Endometrium (tissue), 2 donors: ENCODE data around the gene PLCXD3.

Source experiments
- FAIRE-seq: peaks from 2 replicates; lab custom pipeline; 2012; peaks lifted over from hg19 to GRCh38; lab: Jason Lieb, UNC
- donor health status: control.
- donor health status: control.

Gene PLCXD3

DNA sequence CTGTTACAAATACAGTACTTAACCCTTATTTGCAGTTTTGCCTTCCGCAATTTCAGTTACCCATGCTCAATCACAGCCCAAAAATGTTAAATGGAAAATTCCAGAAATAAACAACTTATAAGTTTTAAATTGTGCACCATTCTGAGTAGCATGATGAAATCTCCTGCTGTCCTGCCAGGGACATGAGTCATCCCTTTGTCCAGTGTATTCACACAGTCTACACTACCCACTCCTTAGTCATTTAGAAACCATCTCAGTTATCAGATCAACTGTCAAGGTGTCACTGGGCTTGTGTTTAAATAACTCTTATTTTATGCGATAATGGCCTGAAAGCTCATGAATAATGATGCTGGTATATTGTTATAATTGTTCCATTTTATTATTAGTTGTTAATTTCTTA lies 95.8 kb downstream of the PLCXD3 start:
- no peak for FAIRE-seq

DNA sequence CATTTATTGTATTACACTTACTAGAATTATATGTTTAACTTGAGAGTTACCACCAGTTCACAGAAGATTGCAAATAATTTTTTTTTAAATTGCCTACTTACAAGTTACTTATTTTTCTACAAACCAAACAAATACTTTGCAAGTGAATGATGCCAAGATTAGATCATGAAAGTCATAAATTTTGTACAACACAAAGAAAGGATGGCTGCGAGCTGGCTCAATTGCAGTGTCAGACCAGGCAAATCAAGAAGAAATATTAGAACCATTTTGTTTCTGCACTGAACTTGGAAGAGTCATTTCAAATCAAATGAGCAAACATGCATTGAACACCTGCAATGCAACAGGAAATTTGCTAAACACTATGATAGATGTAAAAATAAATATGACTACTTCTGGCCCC lies 97.3 kb downstream of the PLCXD3 start:
- no peak for FAIRE-seq

DNA sequence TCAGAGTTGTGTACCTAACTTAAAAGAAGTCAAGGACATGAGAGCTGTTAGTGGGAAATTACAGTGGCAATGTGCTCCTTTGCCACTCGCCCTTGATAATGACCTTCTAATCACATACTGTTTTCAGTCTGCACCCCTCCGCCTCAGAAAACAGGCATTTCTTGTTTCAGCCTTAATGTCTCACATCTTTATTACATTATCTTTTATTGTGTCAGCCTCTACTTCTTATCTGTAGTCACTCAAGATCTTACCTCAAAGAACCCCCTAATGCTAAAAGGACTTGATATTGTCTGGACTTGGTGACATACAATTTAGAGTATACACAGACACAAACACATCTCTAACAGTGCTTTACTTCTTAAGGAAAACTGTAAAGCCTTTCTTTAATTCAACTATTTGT lies 97.9 kb downstream of the PLCXD3 start:
- no peak for FAIRE-seq

DNA sequence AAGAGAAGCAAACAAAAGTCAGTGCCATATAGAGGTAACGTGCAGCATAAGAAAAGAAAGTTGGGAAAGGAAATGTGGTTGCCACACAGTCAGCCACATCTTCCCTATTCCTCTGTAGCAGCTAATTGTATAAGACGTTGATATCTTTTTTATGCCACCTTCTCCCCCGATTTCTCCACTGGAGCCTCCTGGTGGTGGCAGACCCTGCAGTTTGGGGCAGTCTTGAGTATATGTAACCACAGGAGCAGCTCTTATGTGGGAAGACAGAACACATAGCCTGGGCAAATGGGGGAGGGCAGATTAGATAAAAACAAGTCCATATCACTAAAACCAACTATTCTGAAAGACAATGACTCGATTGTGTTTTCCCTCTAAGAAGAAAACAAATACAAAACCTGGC lies 99.7 kb downstream of the PLCXD3 start:
- no peak for FAIRE-seq

DNA sequence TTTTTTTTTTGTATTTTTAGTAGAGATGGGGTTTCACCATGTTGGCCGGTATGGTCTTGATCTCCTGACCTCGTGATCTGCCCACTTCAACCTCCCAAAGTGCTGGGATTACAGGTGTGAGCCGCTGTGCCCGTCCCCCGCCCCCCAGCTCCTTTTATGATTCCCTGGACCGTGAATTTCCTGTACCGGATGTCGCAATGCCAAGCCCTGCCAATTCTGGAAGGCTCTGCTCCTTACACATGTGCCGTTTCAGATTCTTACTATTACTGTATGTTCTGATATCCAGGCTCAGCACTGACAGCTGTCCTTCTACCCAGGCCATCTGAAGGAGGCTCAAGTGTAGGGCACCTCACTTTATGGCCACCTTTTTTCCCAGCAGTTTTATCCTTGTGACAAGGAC lies 100.1 kb downstream of the PLCXD3 start:
- FAIRE-seq = no peak

DNA sequence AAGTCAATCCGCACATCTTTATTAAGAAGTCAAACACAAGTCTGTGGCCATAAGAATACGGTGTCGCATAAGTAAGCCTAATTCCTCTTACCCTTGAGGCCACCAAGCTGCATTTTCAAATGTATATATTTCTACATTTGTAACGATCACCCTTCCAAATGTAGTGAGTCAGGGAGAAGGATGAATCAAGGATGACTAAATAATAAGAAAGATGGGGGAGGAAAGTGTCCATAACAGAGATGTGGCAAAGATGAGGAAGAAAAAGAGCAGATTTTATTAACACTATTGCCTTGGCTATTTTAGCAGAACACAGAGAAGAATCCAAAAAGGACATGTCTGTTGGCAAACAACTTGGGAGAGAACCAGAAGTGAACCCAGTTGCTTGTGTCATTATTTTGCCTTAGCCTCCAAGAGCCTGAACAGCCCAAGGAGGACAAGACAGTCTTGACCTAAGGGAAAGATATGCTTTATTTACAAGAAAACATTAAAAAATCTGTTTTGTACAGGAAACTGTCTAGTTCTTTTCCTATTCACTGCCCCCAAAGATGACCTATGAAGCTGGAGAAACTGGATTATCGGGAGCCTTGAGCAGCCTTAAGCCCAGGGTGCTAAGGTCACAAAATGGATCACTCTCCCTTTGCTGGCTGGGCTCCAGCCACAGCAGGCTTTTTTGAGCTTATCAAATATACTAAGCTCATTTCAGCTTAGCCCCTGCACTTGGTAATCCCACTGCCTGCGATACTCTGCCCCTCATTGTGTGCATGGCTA lies 101.5 kb downstream of the PLCXD3 start:
- no peak for FAIRE-seq

DNA sequence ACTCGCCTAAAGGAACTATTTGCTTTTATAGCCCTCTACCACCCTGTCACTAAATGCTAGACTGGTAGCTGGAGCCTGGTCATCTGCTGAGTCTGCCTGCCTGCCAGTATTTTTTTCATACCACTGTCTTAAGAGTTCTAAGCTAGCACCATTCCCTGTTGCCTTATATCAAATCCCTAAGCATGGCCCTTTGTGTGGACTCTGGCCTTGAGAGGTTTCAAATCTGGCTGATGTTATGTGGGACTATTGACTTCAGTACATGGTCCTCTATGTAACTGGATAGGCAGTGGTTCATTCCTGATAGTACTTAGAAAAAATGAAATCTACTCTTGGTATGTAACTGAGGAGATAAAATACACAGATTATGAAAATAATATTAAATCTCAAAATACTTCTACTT lies 103.5 kb downstream of the PLCXD3 start:
- FAIRE-seq = no peak

DNA sequence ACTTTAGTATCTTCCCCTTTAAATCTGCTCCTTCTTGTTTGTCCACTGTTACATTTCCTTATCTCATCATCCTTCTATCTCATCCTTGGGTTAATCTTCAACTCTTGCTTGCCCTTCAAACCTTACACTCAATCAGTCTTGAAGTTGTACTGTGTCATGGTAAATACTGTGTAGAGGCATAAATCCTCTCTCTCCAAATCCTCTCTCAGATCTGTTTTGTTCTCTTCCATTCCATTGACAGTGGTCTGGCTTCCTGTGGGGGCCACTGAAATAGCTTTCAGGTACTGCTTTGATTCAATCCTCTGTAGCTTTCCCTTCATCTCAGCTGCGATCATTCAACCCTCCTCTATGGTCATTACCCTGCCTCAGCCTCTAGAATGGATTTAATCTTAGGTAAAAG lies 104.0 kb downstream of the PLCXD3 start:
- FAIRE-seq = no peak

DNA sequence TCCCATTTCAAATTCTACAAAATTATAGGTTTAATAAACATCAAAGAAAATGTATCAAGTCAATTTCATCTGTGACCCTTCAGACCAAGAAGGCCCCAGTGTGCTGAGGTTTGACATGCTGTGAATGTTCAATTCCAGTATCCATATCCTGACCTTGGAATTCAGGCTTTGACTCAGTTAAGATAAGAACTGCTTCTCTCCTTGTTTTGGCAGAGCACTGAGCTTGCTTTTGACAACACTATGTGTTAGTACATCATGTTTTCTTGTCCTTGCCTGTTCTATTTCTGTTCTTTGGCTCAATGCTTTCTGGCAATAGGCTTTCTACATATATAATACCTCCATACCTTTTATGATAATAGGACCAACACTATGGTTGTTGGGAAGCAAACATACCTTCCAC lies 105.6 kb downstream of the PLCXD3 start:
- no peak for FAIRE-seq

DNA sequence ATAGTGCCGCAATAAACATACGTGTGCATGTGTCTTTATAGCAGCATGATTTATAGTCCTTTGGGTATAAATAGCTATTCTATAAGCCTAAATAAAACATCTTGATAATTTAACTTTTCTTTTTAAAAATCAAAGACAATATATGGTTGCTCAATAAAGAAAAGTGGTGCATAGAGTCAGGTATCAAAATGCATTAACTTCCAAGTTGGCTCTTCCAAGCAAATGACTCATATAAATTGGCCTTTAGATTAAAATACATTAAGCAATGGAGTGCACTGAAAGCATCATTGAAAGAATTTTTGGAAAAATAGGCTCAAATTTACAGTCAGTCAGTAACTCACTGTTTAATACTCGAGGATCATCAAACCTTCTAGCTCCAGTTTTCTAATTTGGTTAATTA lies 106.6 kb downstream of the PLCXD3 start:
- FAIRE-seq = no peak

DNA sequence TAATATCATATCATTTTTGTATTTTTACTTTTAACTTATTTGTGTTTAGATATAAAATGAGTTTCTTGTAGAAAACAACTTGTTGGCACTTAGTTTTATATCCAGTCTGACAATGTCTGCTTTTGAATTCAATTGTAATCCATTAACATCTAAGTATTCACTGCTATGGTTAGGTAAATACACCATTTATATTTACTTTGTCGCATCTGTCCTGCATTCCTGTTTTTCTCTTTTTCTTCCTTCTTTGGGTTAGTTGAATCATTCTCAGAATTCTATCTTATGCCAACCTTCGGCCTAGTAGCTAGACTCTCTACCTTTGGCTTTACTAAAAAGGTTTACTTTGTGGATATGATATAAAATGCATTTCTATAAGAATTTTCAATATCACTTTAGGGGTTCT lies 107.6 kb downstream of the PLCXD3 start:
- FAIRE-seq = no peak

DNA sequence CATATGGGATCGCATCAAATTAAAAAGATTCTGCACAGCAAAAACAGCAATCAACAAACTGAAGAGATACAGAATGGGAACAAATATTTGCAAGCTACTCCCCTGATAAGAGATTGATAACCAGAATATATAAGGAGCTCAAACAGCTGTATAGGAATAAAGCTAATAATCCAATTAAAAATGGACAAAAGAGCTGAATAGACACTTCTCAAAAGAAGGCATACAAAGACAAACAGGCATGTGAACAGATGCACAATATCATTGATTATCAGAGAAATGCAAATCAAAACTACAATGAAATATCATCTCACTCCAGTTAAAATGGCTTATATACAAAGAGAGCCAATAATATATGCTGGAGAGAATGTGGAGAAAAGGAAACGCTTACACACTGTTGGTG lies 110.6 kb downstream of the PLCXD3 start:
- FAIRE-seq = no peak

DNA sequence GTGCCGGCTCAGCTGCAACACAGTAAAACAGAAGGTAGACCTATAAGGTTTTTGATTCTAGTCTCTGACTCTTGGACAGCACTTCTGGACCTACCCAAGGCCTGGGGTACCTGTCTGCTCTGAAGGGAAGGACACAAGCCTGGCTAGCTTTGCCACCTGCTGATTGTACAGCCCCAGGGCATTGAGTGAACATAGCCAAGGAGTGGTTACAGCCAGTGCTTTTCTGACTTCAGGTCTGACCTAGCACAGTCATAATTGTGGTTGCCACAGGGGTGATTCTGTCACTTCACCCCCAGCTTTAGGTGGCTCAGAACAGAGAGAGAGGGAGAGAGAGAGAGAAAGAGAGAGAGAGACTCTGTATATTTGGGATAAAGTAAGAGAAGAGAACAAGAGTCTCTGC lies 118.4 kb downstream of the PLCXD3 start:
- no peak for FAIRE-seq

DNA sequence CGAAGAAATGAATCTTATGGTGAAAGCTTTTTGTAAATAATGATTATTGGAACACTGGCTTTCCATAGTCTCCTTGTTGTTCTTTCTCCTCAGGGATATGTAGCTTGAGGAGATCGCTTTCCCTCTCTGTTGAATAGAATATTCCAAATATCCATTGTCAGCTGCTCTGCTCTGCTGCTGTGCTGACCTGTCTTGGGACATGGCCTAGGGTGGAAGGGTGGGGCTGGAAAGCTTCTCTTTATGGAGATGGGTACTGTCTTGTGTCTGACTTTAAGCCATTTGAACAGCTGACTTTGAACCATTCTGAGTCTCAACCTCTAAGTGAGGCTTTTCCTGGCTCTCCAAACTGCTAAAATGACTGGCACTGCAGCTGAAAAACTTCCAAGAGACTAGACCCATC lies 135.8 kb downstream of the PLCXD3 start:
- FAIRE-seq = no peak

DNA sequence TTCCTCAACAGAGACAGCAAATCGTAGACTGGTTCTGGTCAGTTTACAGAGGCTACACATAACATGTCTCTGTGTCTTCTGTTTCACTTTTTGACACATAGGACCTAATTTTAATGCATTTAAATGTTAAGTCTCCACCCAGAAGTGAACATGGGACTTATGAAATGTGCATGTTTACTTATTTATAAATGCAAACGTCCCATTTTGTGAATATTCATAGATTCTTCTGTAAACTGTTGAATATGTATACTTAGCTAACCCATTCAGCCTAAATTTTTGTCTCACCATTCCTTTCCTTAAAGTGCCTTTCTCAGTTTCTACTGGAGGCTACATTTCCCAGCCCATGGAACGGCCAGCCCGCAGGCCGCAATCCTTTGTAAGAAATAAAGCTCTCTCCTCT lies 137.2 kb downstream of the PLCXD3 start:
- no peak for FAIRE-seq

DNA sequence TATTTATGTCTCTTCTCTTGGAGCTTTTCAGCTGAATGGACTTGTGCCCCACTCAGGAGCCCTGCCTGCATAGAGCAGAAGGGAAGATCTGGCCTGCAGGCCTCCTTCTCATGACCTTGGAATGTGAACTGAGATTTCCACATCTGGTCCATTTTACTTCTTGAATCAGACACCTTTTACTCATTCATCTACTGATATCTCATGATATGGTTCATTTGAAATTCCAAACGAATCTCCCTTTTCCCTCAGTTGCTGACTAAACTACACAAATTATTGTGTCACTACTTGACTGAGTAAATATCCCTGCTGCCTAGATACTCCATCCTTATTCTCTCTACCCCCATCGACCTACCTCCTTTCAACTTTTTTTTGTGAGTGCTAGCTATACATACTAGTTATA lies 138.7 kb downstream of the PLCXD3 start:
- no peak for FAIRE-seq

DNA sequence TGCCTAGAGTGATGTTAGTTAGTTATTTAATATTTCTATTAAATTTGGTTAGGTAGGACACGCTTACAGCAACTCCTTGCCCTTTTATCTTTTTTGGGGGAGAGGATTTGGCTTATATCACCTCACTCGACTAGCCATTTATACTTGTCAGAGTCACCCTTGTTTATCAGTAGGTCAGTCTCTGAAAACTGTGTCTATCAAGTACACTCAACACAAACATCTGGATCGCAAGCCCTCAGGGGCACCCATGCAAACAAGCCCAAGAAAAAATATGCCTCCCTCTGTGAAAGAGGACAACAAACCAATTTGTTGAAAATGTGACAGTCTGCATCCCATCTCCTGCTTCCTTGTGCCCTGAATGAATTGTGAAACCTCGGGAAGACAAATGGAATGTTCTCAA lies 139.9 kb downstream of the PLCXD3 start:
- FAIRE-seq = no peak

DNA sequence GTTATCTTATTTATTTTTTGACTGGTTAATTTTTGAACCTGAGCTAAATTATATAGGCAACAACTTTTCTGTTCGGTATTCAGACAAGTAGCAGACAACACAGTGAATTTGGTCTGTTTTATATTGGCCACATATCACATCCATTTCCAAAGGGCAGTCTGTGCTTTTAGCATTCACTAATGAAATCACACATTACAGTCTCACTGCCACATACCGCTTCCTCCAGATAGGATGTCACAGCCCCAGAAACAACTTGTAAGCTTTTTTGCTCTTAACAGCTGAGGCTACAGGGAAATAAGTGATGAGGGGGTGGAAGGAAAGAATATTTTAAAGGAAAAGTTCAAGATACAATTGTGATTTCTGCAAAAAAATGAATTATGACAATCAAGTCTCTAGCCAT lies 140.6 kb downstream of the PLCXD3 start:
- FAIRE-seq = no peak

DNA sequence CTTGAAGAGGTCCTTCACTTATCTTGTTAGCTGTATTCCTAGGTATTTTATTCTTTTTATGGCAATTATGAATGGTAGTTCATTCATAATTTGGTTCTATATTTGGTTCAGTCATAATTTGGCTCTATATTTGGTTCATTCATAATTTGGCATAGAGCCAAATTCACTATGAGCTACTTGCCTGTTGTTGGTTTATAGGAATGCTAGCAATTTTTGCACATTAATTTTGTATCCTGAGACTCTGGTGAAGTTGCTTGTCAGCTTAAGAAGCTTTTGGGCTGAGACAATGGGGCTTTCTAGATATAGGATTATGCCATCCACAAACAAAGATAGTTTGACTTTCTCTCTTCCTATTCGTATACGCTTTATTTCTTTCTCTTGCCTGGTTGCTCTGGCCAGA lies 142.2 kb downstream of the PLCXD3 start:
- FAIRE-seq = no peak

DNA sequence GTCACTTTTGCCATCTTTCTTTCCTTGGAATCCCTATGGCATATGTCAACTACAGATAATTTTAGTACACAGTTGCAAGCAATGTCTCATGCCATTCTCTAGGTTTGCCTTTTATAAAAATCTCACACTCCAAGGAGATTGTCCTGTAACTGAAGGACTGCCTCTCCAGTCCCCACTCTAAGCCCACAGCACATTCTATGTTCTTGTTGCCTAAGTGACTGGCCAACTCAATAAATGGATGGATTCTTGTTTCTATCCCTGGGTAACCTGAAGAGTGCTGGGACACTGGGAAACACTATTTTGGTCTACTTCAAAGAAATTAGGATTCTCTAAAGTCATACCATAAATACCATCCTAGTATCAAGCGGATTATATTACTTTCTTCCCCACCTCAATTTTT lies 145.0 kb downstream of the PLCXD3 start:
- no peak for FAIRE-seq

DNA sequence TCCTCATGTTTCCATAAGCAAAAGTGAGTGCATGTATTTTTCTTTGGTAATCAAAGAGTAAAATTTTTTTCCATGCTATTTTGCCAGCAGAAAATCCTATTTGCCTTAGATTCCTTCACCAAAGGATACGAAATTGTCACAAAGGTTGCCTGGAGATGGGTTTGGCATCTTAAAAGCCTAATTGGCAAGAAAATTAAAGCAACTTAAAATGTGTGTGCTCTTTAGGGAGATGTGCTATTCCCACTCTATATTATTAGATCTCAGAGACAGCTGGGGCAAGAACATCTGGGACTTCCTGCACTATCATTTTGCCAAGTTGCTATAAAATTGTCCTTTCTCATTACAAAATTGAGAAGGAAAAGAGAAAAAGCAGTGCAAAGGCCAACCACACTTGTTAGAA lies 146.1 kb downstream of the PLCXD3 start:
- no peak for FAIRE-seq

DNA sequence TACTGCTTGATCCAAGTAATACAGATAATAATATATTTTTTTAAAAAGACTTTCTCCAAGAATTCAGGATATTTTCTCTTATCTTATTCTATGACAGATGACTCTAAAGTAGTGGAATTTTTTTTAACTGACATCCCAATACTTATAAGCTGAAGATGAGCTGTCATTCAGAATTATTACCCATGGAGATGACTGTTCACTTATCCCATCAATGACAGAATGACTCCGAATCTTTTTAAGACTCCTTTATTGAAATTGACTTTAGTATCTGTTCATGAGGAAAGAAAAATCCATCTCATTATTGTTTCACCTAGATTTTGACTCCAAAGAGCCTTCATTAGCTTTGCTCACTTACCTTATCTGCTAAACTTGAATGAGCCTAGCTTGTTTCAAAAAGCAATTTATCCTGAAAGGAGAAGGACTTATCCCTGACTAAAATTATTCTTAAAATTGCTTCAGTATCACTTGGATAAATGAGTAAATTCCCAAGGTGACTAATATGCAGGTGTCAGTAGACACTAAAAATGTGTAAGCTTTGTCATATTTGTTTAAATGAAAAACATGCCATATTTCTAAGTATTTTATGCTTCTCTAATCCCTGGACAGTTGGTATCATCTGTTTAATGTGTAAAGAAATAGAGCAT lies 146.9 kb downstream of the PLCXD3 start:
- FAIRE-seq = no peak

DNA sequence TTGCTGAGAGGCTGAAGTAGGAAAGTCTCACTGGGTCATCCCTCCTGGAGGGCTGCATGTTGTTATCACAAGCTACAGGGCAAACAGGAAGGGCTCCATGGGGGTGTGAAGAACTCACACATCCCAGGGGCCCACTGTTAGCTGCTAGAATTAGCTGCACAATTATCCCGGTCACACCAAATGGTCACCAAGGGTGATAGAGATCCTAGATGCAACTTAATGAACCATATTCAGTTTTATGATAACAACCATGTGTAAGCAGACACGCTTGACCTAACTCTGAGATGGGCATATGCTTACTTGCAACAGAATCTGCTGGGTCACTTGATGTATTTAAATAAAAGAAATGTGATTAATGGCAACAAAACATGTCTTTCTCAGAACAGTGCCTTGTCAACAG lies 153.6 kb downstream of the PLCXD3 start:
- no peak for FAIRE-seq

DNA sequence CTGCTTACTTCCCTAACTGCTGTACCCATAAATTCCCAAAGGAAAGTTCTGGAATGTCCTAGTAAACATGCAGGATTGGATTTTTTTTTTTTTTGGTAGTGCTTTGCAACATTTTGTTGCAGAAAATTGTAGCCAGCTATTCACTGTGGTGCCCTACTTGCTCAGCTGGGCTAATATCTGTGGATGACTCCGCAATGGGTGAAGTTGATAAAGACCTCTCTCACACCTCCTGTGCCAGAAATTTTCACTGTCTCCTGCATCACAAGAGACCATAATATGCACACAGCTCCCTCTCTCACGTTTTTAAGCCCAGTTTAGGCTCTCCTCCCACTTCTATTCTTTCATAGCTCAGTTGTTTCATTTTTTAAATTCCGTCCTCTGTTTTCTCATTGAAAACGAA lies 160.6 kb downstream of the PLCXD3 start:
- FAIRE-seq = no peak
